ENCODE measurements around the gene ARHGAP42.

Gene ARHGAP42

DNA sequence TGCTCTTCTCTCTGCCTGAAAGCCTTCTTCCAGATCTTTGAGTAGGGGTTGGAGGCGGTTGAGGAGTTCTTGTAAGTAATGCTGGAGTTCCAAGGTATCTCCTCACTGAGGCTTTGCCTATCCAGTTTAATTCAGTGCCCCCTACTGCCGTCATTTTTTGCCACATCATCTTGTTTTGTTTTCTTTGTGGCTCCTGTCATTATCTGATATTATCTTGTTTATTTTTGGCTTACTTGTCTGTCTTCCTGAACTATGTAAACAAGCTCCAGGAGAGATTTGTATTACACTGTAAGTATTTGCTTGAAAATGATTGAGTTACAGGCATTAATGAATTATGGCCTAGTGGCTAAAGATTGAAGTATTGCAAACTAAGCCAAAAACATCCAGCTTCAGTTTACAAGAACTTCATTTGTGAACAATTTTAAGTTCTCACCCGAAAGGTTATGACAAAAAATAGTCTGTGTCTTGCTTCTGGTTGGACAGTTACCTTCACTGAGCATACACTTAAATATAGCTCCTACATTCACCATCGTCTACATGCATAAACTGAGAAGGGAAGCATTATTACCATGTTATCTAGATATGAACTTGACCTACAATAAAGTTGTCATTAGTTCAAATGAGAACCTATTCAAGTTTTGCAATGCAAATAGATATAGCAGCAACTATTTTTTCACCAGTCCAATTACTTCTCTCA lies 154.8 kb downstream of the ARHGAP42 start:
- DNase-seq: no peak

DNA sequence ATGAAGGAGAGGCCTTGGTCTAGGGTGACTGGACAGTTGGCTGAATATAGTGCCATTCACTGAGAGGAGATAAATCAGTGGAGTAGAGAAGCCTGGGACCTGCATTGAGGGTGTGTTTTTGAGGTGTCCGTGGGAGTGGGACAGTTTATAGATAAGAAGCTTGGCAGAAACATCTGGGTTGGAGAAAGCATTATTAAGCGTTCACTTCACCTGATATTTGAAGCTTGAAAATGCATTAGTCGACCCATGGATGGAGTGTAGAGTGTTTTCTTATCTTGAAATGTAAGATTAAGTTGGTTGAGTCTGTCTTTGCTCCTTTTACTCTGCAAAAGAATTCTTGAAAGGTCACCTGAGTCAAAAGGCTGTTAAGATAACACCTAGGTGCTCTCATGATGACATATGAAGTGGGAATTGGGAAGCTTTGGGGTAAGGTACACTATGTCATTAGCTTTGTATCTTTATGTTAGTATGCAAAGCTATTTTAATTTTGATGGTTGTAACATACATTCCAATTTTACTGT lies 160.7 kb downstream of the ARHGAP42 start:
- no peak for DNase-seq

- DNase-seq: no peak
Observed at GRCh38 chr11:100849009-100849900, 162.2 kb downstream of the ARHGAP42 start.

- DNase-seq: no peak
Observed at GRCh38 chr11:100849901-100850235, 162.8 kb downstream of the ARHGAP42 start.

GRCh38 chr11:100851147-100851546 lies 164.1 kb downstream of the ARHGAP42 start:
- no peak for DNase-seq

DNA sequence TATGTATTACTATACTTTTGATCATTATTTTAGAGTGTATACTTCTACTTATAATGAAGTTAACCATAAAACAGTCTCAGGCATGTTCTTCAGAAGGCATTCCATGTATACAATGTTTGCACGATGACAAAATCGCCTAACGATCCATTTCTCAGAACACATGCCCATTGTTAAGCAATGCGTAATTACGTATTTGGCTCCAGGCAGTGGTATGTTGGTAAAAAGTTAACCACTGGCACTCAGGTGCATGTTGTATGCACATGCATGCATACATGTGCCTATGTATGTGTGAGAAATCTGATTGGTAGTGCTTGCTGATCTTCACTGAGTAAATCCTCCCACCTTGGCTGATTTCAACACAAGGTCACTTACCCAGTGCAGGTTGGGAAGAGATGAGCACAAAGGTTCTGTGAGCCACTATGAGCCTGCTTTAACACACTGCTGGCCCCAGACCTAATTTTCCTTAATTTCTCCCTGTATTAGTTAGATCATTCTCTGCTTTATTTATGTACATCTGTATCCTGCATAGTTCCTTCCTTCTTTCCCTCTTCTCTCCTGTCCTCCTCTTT lies 164.6 kb downstream of the ARHGAP42 start:
- DNase-seq: no peak

DNA sequence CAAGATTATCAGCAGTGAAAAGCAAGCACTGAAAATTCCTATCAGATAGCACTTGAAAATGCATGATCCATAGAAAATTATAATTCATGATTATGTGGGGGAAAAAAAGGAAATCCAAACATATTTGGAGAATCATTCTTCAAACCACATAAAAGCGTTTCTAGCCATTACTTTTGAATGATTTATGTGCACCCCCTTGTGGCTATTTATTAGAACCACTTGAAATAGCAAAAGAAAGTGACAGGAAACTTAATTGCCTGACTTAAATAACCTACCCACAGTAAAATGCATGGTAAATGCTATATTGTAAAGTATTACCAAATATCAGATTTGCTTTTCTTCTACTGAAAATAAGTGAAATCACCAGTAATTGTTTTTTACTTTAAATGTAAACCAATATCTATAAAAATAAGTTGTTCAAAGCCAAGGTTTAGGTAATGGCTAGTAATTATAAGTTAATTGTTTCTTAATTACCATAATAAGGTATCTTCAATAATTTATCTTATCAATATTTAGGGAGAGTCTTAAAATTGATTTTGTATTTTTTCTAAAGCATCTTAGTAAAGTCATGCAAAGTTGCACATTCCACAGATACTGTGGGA lies 168.5 kb downstream of the ARHGAP42 start:
- peak; percentile 28 for DNase-seq

- DNase-seq: no peak
Observed at GRCh38 chr11:100857236-100858005, 170.3 kb downstream of the ARHGAP42 start.

- no peak for DNase-seq
Observed at GRCh38 chr11:100860318-100861155, 173.4 kb downstream of the ARHGAP42 start.

GRCh38 chr11:100861212-100861611 lies 174.1 kb downstream of the ARHGAP42 start:
- no peak for DNase-seq

DNA sequence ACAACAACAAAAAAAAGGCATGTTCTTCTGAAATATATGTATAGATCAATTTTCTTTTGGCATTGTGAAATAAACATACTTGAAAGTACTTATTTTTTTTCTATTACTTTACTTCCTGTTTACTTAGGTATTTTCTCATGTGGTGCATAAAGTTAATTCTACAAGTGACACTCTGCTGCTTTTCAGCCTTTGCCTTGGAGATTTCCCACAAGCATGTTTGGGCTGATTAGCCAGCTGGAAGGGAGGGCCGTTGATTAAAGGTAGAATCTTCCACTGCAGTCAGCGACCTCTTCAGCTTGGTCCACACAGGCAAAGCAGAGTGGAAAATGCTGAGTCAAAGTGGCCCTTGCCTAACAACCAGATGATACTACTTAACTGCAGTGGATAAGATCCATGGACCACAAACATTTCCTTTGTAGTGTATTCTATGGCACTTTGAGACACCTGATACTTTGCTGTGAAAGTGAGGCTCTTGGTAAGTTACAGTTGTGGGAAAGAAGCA lies 176.0 kb downstream of the ARHGAP42 start:
- DNase-seq: no peak

DNA sequence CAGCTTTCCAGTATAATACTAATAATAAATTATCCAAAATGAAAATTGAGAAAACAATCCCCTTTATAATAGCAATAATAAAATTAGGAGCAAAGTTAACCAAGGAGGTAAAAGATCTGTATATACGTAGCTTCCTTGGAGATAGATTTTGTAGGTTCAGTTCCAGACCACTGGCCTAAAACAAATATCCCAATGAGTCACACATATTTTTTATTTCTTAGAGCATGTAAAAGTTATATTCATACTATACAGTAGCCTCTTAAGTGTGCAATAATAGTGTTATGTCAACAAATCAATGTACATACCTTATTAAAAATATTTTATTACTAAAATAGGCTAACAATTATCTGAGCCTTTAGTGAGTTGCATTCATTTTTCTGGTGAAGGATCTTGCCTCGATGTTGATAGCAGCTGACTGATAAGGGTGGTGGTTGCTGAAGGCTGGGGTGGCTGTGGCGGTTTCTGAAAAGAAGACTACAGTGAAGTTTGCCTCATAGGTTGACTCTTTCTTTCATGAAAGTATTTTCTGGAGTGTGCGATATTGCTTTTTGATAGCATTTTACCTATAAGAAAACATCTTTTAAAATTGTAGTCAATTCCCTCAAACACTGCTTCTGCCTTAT lies 178.5 kb downstream of the ARHGAP42 start:
- DNase-seq: no peak

DNA sequence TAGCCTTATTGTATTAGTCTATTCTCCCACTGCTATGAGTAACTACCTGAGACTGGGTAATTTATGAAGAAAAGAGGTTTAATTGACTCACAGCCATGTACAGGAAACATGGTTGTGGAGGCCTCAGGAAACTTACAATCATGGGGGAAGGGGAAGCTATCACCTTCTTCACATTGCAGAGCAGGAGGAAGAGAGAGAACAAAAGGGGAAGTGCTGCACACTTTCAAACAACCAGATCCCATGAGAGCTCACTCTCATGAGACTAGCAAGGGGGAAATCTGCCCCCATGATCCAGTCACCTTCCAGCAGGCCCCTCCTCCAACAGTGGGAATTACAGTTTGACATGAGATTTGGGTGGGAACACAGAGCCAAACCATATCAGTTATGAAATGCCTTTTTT lies 179.4 kb downstream of the ARHGAP42 start:
- no peak for DNase-seq

DNA sequence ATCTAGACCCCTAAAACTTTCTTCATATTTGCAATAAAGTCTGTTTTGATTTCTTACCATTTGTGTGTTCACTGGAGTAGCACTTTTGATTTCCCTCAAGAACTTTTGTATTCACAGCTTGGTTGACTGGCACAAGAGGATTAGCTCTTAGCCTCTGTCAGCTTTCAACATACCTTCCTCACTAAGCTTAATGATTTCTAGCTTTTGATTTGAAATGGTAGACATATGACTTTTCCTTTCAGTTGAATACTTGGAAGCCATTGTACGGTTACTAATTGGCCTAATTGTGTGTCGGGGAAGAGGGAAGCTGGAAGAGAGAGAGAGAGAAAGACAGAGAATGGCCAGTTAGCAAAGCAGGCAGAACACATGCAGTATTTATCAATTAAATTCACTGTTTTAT lies 180.5 kb downstream of the ARHGAP42 start:
- no peak for DNase-seq

GRCh38 chr11:100869328-100869727 lies 182.2 kb downstream of the ARHGAP42 start:
- no peak for DNase-seq

DNA sequence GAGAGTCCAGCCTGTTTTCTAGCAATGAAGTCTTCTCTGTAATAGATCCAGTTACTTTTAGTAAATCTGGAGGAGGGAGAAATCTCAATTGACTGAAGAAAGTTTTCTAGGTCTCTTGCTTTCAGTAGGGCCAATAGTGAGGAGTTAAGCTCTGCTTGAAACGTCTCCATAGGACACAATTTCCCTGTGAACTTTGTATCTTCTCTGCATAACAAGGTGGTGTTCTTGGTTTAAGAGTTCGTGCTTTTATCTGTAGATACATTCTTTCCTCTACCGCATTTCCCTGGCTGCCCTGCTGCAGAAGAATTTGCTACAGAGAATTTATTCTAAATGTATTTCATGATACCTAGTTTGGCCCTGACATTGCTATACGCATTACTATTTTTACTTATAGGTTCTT lies 183.1 kb downstream of the ARHGAP42 start:
- DNase-seq: no peak

GRCh38 chr11:100872951-100873740 lies 186.1 kb downstream of the ARHGAP42 start:
- no peak for DNase-seq

- DNase-seq: no peak
Observed at GRCh38 chr11:100874203-100874602, 187.1 kb downstream of the ARHGAP42 start.

GRCh38 chr11:100875521-100875869 lies 188.4 kb downstream of the ARHGAP42 start:
- no peak for DNase-seq

Measured in NCI-H2171 (cell line).